Measurements from ENCODE around the gene ATP6V0E2.
"Not testable (repeated sequence)": the region's sequence is repeated elsewhere in the genome, so short reads cannot be mapped to it uniquely, and the experiment has no call there.

ATP6V0E2 gene

GRCh38 chr7:149885191-149886017, 11.6 kb downstream of the ATP6V0E2 start:
- DNase-seq (ENCODE audit: extremely low spot score), result no peak
- no peak for TF ChIP-seq CTCF (IDR thresholded peaks at IDR 0.05; ENCODE audit: control extremely low read depth, extremely low read depth, low read depth, missing control alignments)
- ChIA-PET CTCF (interaction anchor here (0.9 to 1.4 kb wide), 2 partner anchors 17 to 1254 kb away, joined by 3 to 4 read pairs; no protein-coding TSS in a partner anchor), POLR2A (no interaction called here)

- ChIA-PET POLR2A (no interaction called here), CTCF (no interaction called here)
- TF ChIP-seq CTCF (IDR thresholded peaks at IDR 0.05; ENCODE audit: control extremely low read depth, extremely low read depth, low read depth, missing control alignments), result no peak
- no peak for DNase-seq (ENCODE audit: extremely low spot score)
These were observed 12.2 kb downstream of the ATP6V0E2 start for GRCh38 chr7:149886018-149886415.

GRCh38 chr7:149887311-149887710, 13.5 kb downstream of the ATP6V0E2 start:
- ChIA-PET CTCF (no interaction called here), POLR2A (no interaction called here)
- TF ChIP-seq CTCF (IDR thresholded peaks at IDR 0.05; ENCODE audit: control extremely low read depth, extremely low read depth, low read depth, missing control alignments), result no peak
- DNase-seq (ENCODE audit: extremely low spot score), result no peak

- POLR2A ChIA-PET, CTCF ChIA-PET: not testable (repeated sequence)
These were observed 16.9 kb downstream of the ATP6V0E2 start for GRCh38 chr7:149890715-149891114.

GRCh38 chr7:149894957-149895356, 21.2 kb downstream of the ATP6V0E2 start:
- POLR2A ChIA-PET; DNase-seq (ENCODE audit: extremely low spot score): not testable (repeated sequence)
- CTCF ChIA-PET, result interaction anchor here (1.0 kb wide), 1 partner anchor 11 kb away, joined by 4 read pairs; no protein-coding TSS in a partner anchor

More at GRCh38 chr7:149890715-149891114, 16.9 kb downstream of the ATP6V0E2 start:
- DNase-seq (ENCODE audit: extremely low spot score), result not testable (repeated sequence)

GRCh38 chr7:149907776-149908376, 34.1 kb downstream of the ATP6V0E2 start:
- CTCF ChIA-PET; POLR2A ChIA-PET; DNase-seq (ENCODE audit: extremely low spot score): not testable (repeated sequence)

GRCh38 chr7:149910219-149910618, 36.5 kb downstream of the ATP6V0E2 start:
- DNase-seq (ENCODE audit: extremely low spot score); CTCF ChIA-PET; POLR2A ChIA-PET: not testable (repeated sequence)

GRCh38 chr7:149912126-149912525, 38.4 kb downstream of the ATP6V0E2 start:
- POLR2A ChIA-PET, result not testable (repeated sequence)

GRCh38 chr7:149926414-149926813, 52.6 kb downstream of the ATP6V0E2 start:
- DNase-seq (ENCODE audit: extremely low spot score); CTCF ChIA-PET; POLR2A ChIA-PET: not testable (repeated sequence)

More at GRCh38 chr7:149912126-149912525, 38.4 kb downstream of the ATP6V0E2 start:
- CTCF ChIA-PET; DNase-seq (ENCODE audit: extremely low spot score): not testable (repeated sequence)

All from GM10248 (cell line).